GM12878 (cell line): ENCODE results near the gene FAM216A. TPM values are rescaled to one million over a fixed set of nuclear protein-coding genes. Genes with fewer than 3 reads are reported as not detected.
A peak's percentile ranks its signal among the peaks of the same experiment; 100 is the strongest.

Experiments
- CBFB ChIP-seq: IDR thresholded peaks from 2 replicates; pipeline ENCODE4 v1.6.1; 2016; ENCODE audit warnings: antibody characterized with exemption, low read depth
- CHD1 ChIP-seq: IDR thresholded peaks from 2 replicates; pipeline ENCODE4 v1.6.1; 2012; ENCODE audit warnings: low read depth, low read length, improper control_type of control experiment
- CREB1 ChIP-seq: IDR thresholded peaks from 2 replicates; pipeline ENCODE4 v1.6.1; 2012; ENCODE audit warnings: low read depth, mild to moderate bottlenecking, inconsistent platforms
- MEF2B ChIP-seq: fragments of 450-650 bp; IDR thresholded peaks from 2 replicates; pipeline ENCODE4 v1.6.1; 2018; ENCODE audit warnings: mild to moderate bottlenecking, moderate library complexity; ENCODE audit not compliant: partially characterized antibody, poor library complexity, severe bottlenecking
- MYB ChIP-seq: fragments of 150-350 bp; IDR thresholded peaks from 2 replicates; pipeline ENCODE4 v1.6.1; 2014; ENCODE audit warnings: mild to moderate bottlenecking, low read depth, low read length, borderline replicate concordance
- NBN ChIP-seq: fragments of 450-650 bp; IDR thresholded peaks from 2 replicates; pipeline ENCODE4 v1.6.1; 2016
- POLR2A ChIP-seq: IDR thresholded peaks from 2 replicates; pipeline ENCODE4 v1.6.1; 2011; ENCODE audit warnings: low read depth, mild to moderate bottlenecking, low read length
- SMAD5 ChIP-seq: IDR thresholded peaks from 2 replicates; pipeline ENCODE4 v1.6.1; 2016; ENCODE audit warnings: antibody characterized with exemption, low read depth
- TBL1XR1 ChIP-seq: IDR thresholded peaks from 2 replicates; pipeline ENCODE4 v1.6.1; 2012; ENCODE audit warnings: low read depth, low read length, improper control_type of control experiment
- ZSCAN29 ChIP-seq: fragments of 450-650 bp; IDR thresholded peaks from 2 replicates; pipeline ENCODE4 v1.6.1; 2017; ENCODE audit warnings: mild to moderate bottlenecking, moderate library complexity
- polyA plus RNA-seq, 11 experiments: library from polyadenylated mRNA; depleted of rRNA in 4 of 11; unstranded in 6 of 11; stranded (reverse) in 5 of 11; fragments of >200 nt; fragmentation: Nextera tagmentation in 4 of 11; fragmentation: Illumina TruSeq in 1 of 11; extraction: Ambion mirVana in 4 of 11; extraction: Trizol in 1 of 11; gene quantifications; 1 replicate in 1 of 11; 2 replicates in 10 of 11; pipeline versions ENCODE4 v1.2.1 to v1.2.3, GENCODE V29; 2011 to 2016; ENCODE audit warnings: inconsistent platforms in 2 of 11, missing spikeins in 2 of 11, low read depth in 1 of 11
- total RNA-seq, 4 experiments: library from RNA; depleted of rRNA in 3 of 4; stranded (reverse); fragments of >200 nt in 3 of 4; fragmentation: Illumina TruSeq in 1 of 4; extraction: Trizol in 1 of 4; gene quantifications; 2 replicates each; pipeline versions ENCODE4 v1.2.1 to v1.2.3, GENCODE V29; 2013 to 2021
- TF ChIP-seq, protein P1 (sequence below): IDR thresholded peaks from 2 replicates; pipeline ENCODE4 v1.6.1; 2011; ENCODE audit warnings: low read depth, mild to moderate bottlenecking, low read length, moderate library complexity, borderline replicate concordance; ENCODE audit errors: extremely low read depth
- TF ChIP-seq, protein P2 (sequence below): fragments of 450-650 bp; formaldehyde crosslinking; IDR thresholded peaks from 2 replicates; pipeline ENCODE4 v1.5.0; 2022; ENCODE audit warnings: mild to moderate bottlenecking, missing genetic modification characterization
- TF ChIP-seq, protein P3 (sequence below): IDR thresholded peaks from 2 replicates; pipeline ENCODE4 v1.6.1; 2011; ENCODE audit warnings: mild to moderate bottlenecking, low read depth, low read length, moderate library complexity; ENCODE audit not compliant: insufficient replicate concordance
- TF ChIP-seq, protein P4 (sequence below): fragments of 450-650 bp; IDR thresholded peaks from 2 replicates; pipeline ENCODE4 v1.6.1; 2018; ENCODE audit warnings: borderline replicate concordance, mild to moderate bottlenecking; ENCODE audit not compliant: partially characterized antibody
- TF ChIP-seq, protein P5 (sequence below): IDR thresholded peaks from 2 replicates; pipeline ENCODE4 v1.6.1; 2011; ENCODE audit warnings: borderline replicate concordance, low read depth, mild to moderate bottlenecking, moderate library complexity, mixed read lengths, low read length; ENCODE audit not compliant: insufficient read depth; ENCODE audit errors: extremely low read length

FAM216A gene
- total and polyA plus RNA-seq, 10 of the 15 experiments (the other 5 are each of a cell fraction or from before 2014, with no cell fraction given) = 15.0 to 48.3 (median 35.0) TPM

DNA sequence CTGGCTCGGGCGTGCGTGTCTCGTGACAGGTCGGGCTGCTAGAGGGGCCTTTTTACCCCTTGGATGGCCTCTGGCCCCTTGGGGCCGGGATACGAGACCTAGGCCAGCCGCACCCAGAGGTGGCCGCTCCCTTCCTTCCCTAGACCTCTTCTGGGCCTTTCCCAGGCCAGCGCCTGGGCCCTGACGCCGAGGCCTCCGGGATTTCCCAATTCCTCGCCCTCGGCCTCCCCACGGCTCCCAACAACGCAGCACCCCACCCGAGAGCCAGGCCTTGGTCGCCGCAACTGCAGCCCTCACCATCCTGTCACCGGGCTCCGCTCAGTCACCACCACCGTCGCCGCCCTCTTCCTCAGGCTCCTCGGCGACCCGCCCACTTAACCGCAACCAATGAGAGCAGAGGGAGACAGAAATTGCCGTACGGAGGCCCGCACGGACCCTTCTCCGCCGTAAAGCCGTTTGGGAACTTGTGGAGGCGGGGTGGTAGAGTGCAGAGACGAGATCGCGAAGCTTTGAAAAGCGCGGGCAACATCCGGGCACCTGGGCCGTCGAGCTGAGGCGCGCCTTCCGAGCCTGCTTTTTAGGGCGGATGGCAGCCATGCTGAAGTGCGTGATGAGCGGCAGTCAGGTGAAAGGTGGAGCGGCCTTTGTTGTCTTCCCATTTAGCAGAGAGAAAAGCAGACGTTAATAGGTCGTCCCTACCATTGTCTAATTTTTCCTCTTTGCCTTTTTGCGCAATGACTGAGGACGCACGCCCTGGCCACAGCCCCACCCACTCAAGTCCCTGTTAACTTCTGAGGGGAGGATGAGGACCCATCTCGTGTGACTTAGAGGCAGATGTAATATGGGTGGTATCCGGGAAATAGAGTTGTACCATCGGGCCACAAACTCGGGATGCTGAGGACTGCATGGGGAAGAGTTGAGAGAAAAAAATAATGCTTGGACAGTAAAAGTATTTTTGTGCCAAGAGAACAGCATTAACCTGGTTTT lies 33.4 kb downstream of the FAM216A start, which contains the start of the genes RAD9B and VPS29 (continued):
- TF ChIP-seq, protein P1, sequence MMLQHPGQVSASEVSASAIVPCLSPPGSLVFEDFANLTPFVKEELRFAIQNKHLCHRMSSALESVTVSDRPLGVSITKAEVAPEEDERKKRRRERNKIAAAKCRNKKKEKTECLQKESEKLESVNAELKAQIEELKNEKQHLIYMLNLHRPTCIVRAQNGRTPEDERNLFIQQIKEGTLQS = no peak
- TF ChIP-seq, protein P2, sequence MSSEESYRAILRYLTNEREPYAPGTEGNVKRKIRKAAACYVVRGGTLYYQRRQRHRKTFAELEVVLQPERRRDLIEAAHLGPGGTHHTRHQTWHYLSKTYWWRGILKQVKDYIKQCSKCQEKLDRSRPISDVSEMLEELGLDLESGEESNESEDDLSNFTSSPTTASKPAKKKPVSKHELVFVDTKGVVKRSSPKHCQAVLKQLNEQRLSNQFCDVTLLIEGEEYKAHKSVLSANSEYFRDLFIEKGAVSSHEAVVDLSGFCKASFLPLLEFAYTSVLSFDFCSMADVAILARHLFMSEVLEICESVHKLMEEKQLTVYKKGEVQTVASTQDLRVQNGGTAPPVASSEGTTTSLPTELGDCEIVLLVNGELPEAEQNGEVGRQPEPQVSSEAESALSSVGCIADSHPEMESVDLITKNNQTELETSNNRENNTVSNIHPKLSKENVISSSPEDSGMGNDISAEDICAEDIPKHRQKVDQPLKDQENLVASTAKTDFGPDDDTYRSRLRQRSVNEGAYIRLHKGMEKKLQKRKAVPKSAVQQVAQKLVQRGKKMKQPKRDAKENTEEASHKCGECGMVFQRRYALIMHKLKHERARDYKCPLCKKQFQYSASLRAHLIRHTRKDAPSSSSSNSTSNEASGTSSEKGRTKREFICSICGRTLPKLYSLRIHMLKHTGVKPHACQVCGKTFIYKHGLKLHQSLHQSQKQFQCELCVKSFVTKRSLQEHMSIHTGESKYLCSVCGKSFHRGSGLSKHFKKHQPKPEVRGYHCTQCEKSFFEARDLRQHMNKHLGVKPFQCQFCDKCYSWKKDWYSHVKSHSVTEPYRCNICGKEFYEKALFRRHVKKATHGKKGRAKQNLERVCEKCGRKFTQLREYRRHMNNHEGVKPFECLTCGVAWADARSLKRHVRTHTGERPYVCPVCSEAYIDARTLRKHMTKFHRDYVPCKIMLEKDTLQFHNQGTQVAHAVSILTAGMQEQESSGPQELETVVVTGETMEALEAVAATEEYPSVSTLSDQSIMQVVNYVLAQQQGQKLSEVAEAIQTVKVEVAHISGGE (CRISPR knock-in tag) = no peak
- TF ChIP-seq SMAD5 = peak; percentile 89; the same call in 1 of the 2 replicates
- TF ChIP-seq MEF2B = peak; percentile 60
- TF ChIP-seq, protein P3, sequence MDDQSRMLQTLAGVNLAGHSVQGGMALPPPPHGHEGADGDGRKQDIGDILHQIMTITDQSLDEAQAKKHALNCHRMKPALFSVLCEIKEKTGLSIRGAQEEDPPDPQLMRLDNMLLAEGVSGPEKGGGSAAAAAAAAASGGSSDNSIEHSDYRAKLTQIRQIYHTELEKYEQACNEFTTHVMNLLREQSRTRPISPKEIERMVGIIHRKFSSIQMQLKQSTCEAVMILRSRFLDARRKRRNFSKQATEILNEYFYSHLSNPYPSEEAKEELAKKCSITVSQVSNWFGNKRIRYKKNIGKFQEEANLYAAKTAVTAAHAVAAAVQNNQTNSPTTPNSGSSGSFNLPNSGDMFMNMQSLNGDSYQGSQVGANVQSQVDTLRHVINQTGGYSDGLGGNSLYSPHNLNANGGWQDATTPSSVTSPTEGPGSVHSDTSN = no peak
- TF ChIP-seq MYB = no peak
- TF ChIP-seq, protein P4, sequence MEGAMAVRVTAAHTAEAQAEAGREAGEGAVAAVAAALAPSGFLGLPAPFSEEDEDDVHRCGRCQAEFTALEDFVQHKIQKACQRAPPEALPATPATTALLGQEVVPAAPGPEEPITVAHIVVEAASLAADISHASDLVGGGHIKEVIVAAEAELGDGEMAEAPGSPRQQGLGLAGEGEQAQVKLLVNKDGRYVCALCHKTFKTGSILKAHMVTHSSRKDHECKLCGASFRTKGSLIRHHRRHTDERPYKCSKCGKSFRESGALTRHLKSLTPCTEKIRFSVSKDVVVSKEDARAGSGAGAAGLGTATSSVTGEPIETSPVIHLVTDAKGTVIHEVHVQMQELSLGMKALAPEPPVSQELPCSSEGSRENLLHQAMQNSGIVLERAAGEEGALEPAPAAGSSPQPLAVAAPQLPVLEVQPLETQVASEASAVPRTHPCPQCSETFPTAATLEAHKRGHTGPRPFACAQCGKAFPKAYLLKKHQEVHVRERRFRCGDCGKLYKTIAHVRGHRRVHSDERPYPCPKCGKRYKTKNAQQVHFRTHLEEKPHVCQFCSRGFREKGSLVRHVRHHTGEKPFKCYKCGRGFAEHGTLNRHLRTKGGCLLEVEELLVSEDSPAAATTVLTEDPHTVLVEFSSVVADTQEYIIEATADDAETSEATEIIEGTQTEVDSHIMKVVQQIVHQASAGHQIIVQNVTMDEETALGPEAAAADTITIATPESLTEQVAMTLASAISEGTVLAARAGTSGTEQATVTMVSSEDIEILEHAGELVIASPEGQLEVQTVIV = peak; percentile 60
- peak; percentile 84; the same call in 1 of the 2 replicates for TF ChIP-seq TBL1XR1
- no peak for TF ChIP-seq ZSCAN29
- peak; percentile 95 for TF ChIP-seq NBN
- peak; percentile 99 for TF ChIP-seq POLR2A
- TF ChIP-seq, protein P5, sequence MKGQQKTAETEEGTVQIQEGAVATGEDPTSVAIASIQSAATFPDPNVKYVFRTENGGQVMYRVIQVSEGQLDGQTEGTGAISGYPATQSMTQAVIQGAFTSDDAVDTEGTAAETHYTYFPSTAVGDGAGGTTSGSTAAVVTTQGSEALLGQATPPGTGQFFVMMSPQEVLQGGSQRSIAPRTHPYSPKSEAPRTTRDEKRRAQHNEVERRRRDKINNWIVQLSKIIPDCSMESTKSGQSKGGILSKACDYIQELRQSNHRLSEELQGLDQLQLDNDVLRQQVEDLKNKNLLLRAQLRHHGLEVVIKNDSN = no peak
- peak; percentile 97 for TF ChIP-seq CBFB
- peak; percentile 77 for TF ChIP-seq CREB1
- no peak for TF ChIP-seq CHD1
